ACHN (cell line): ENCODE measurements around the gene S100A14.

Experiments used
- DNase-seq: peaks from one replicate; pipeline ENCODE4 v3.0.0-alpha.2; 2015
- in situ Hi-C: cut with HindIII; loops from 2 replicates; pipeline ENCODE4 v1.10.0; 2017; ENCODE audit warnings: low sequenced_read_pairs, low pct_ligation_motif_present, low pct_unique_long_range_greater_than_20kb

Gene S100A14

GRCh38 chr1:153626477-153626903 is 10.4 kb upstream of the S100A14 start:
- DNase-seq = no peak
- in situ Hi-C loops = no loop called here

DNA sequence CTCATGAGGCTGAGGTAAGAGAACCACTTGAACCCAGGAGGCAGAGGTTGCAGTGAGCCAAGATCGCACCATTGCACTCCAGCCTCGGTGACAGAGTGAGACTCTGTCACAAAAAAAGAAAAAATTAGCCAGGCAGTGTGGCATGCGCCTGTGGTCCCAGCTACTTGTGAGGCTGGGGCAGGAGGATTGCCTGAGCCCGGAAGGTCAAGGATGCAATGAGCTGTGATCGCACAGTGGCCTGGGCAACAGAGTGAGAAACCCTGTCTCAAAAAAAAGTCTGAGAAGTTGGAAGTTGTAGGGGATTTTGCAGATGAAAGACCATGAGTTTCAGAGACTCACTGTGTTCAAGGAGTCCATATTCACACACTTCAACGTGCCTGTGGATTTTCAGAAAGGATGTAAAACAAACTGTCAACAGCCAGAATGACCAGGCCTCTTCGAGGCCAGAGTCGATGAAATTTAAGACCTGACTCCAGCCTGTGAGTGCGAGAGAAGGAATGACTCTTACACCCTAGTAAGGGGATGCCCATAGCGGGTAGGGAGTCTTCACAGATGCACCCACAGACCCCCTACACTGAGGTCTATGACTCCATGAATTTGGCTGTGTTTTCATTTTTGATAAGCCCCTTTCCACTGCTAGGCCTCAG is 9.0 kb upstream of the S100A14 start:
- in situ Hi-C loops = no loop called here
- no peak for DNase-seq

- no peak for DNase-seq
- in situ Hi-C loops = no loop called here
Observed at GRCh38 chr1:153623101-153623500, 7.0 kb upstream of the S100A14 start.

DNA sequence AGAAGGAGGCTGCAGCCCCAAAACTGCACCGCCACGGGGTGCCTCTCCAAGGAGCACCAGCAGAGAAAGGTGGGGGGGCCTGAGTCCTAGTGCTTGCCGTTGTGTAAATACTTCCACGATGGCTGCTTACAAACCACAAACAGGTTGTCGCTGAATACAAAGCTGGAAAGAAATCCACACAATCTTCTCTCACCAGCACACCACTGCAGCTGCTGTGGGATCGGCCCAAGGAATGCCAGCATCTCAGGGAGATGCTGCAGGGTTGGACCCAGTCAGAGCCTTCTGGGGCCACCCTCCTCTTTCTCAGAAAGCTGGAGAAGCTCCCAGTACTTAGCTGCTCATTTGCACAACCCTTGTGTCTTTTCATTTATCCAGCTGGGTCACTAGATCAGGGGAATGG is 3.0 kb upstream of the S100A14 start:
- no peak for DNase-seq
- in situ Hi-C loops = no loop called here

- DNase-seq = peak; percentile 77
- in situ Hi-C loops = no loop called here
Observed at GRCh38 chr1:153617663-153618062, 1.5 kb upstream of the S100A14 start.

DNA sequence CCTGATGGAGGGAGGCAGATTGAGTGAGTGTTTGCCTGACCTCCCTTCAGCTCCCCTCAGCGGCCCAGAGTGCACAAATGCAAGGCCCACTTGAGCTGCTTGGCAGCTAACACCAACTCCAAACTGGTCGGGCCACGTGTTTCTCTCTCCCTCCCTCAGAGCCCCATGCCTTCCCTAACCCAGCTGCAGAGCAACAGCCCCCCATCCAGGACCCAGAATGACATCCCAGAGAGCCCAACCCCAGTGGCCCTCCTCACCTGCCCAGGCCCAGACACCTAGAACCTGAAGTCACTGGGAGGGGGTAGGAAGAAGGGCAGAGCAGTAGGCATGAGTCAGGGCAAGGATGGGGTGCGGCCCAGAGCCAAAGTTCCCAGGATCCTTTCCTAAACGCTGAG is 789 bp upstream of the S100A14 start:
- in situ Hi-C loops = no loop called here
- DNase-seq = no peak

GRCh38 chr1:153615406-153615805 is 719 bp downstream of the S100A14 start:
- in situ Hi-C loops = no loop called here
- no peak for DNase-seq

DNA sequence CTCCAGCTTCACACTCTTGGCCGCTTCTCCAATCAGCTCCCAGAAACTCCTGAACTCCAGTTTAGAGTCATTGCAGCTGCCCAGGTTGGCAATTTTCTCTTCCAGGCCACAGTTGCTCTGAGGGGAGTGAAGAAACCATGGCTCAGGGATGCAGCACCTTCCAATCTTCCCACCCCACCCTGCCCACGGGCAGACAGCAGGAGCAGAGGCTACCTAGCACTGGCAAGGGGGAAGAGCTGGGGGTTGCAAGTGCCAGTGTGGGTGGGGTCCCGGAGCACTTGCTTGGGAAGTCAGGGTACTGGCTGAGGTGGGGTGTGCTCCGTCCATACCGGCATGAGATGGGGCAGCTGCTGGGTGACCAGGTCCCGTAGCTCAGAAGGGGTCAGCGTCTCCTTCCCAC is 1.2 kb downstream of the S100A14 start:
- in situ Hi-C loops = no loop called here
- DNase-seq = no peak

DNA sequence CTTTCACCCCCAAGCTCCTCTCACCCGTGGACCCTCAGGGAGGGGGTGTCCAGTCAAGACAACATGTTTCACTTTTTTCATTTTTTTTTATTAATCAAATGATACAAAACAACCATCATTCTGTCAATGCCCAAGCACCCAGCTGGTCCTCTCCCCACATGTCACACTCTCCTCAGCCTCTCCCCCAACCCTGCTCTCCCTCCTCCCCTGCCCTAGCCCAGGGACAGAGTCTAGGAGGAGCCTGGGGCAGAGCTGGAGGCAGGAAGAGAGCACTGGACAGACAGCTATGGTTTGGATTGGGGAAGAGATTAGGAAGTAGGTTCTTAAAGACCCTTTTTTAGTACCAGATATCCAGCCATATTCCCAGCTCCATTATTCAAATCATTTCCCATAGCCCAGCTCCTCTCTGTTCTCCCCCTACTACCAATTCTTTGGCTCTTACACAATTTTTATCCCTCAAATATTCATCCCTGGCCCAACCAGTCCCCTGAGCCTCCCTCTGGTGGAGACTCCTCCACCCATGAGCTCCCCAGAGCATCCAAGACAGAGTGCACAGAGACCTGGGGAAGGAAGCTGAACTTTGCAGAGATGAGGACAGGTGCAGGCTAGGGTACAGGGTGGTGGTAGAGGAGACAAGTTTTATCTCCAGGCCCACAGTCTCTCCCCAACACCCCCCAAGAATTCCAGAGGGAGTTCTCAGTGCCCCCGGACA is 1.8 kb downstream of the S100A14 start:
- no peak for DNase-seq
- in situ Hi-C loops = no loop called here

GRCh38 chr1:153613406-153613805 is 2.7 kb downstream of the S100A14 start:
- no peak for DNase-seq
- in situ Hi-C loops = no loop called here

GRCh38 chr1:153612755-153613331 is 3.3 kb downstream of the S100A14 start, which contains the start of gene S100A16:
S100A16 (minus strand) TSS chr1:153613137; CDS start chr1:153608151, 4,986 bp downstream.
- DNase-seq = peak; percentile 92
- in situ Hi-C loops = no loop called here

- in situ Hi-C loops = no loop called here
- DNase-seq = peak; percentile 22
Observed at GRCh38 chr1:153612111-153612754, 3.9 kb downstream of the S100A14 start.

DNA sequence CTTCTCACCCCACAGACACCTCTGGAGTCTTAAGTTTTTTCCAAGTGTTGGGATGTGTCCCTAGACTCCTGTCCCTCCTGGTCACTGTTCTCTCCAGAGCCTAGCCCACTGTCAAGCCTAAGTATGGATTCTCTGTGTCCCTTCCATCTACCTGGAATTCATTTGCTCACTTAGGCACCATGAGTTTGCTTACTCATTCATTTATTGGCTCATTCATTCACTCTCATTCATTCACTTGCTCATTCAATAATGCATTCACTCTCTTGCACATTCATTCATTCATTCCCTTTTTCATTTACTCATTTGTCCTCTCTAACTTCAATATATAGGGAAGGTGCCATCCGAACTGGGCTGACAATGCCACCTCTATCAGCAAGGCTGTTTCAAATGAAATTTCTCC is 4.8 kb downstream of the S100A14 start:
- in situ Hi-C loops = no loop called here
- no peak for DNase-seq

DNA sequence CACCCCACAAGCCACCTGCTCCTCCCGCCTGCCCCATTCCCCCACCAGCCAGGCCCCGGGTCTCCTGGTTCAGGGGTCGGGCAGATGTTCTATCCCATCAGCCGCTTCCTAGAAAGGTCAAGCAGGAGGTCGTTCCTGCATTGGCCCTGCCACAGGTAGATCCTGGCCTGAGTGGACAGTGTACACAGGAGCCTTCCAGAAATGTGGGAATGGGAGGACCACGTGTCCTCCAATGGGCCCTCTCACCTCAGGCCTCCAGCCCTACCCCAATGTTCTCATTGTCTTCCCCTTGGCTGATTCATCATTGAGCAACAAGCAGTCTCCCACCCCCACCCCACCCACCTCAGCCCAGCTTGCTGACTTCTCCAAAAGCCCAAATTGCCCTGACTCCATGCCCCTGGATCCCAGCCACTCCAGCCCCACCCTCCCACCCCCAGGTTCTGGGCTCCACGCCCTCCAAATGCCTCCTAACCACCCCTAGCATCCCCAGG is 5.3 kb downstream of the S100A14 start:
- in situ Hi-C loops = no loop called here
- no peak for DNase-seq

- DNase-seq = no peak
- in situ Hi-C loops = no loop called here
Observed at GRCh38 chr1:153610334-153610733, 5.8 kb downstream of the S100A14 start.

DNA sequence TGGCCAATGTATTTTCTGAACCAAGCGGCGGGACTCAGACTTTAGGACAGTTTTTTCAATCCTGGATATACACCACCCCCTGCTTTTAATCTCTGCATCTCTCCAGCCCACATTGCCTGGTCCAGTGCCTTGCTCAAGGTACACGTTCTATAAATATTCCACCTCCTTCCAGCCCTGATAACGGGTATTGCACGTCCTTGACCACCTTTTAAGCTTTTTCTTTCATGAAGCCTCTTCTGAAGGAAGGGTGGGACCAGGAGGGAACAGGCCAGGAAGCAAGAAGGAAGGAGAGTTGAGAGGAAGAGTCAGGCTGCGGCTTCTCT is 6.6 kb downstream of the S100A14 start:
- no peak for DNase-seq
- in situ Hi-C loops = no loop called here

GRCh38 chr1:153608742-153609584 is 7.2 kb downstream of the S100A14 start:
- no peak for DNase-seq
- in situ Hi-C loops = no loop called here

DNA sequence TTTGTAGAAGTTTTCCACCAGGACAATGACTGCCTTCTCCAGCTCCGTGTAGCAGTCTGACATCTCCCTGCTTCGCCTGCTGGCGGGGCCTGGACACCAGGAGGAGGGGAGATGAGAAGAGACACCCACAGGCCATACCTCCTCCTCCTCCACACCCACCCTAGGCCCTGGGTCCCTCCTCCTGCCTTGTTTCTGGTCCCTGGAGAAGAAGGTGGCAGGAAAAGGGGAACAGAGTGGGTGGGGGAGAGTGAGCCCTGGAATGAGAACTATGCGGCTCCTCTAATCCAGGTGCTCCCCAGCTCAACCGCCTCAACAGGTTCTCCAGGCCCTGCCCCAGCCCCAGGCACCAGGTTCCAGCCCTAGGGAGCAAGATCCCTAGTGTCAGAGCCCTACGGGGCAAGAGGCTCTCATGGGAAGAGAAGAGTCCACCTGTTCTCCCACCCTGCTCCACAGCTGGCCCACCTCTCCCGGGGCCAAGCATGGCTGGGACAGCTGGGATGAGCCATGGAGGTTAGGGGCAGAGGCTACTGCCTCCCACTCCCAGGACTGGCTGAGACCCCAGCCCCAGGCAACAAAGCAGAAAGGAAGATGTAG is 7.9 kb downstream of the S100A14 start:
- in situ Hi-C loops = no loop called here
- no peak for DNase-seq
